K562 (cell line): ENCODE measurements around the gene FARP1. TPM values are rescaled to one million over a fixed set of nuclear protein-coding genes. Genes with fewer than 3 reads are reported as not detected.
"Not testable (repeated sequence)": the region's sequence is repeated elsewhere in the genome, so short reads cannot be mapped to it uniquely, and the experiment has no call there.

Experiments used
- ATAC-seq: fragments of 200-7000 bp; cut with Tn5 transposase; 3 replicates; pipeline ENCODE4 v1.9.1; 2020; ENCODE audit warnings: moderate library complexity
- BruUV-seq: library from RNA; stranded (reverse); fragments of 400-500 nt; replicated peaks from 2 replicates; lab custom pipeline; 2021; lab: Mats Ljungman, UMichigan
- CTCF ChIA-PET: fragments of 300-600 bp; formaldehyde crosslinking; extraction: SDS; loops from one replicate; lab custom pipeline; 2021; ENCODE audit warnings: low intra/inter-chr PET ratio; lab: Yijun Ruan, JAX
- POLR2A ChIA-PET: fragments of 300-600, 350-650 bp; sonication (Branson Sonifier 250); formaldehyde crosslinking; extraction: SDS; loops from one replicate; lab custom pipeline; 2021; ENCODE audit warnings: antibody characterized with exemption, inconsistent platforms; lab: Yijun Ruan, JAX
- DNase-seq, 4 experiments: peaks; one replicate each; pipeline versions ENCODE4 v3.0.0 to v3.0.0-alpha.2; 2011 to 2018; ENCODE audit warnings: low spot score in 3 of 4, mixed read lengths in 3 of 4; ENCODE audit errors: extremely low read depth in 1 of 4
- FAIRE-seq: peaks from 2 replicates; lab custom pipeline; 2011; peaks lifted over from hg19 to GRCh38; lab: Jason Lieb, UNC
- H2AFZ ChIP-seq: 2 replicates; pipeline ENCODE4 v1.6.0; 2011; ENCODE audit warnings: low read depth, low read length, control low read depth, inconsistent platforms
- H3K27ac ChIP-seq: fragments of 200-600 bp; 3 replicates; pipeline ENCODE4 v1.8.0; 2011; ENCODE audit warnings: low read depth, mild to moderate bottlenecking, control low read depth, inconsistent platforms, low read length, moderate library complexity, mixed read lengths; ENCODE audit errors: extremely low read depth
- H3K27me3 ChIP-seq, 2 experiments: fragments of 300-600 bp in 1 of 2; 2 replicates in 1 of 2; 3 replicates in 1 of 2; pipeline versions ENCODE4 v1.6.0 to v1.8.0; 2011; ENCODE audit warnings: inconsistent platforms in 2 of 2, low read length in 2 of 2, mild to moderate bottlenecking in 1 of 2, mixed read lengths in 1 of 2, moderate library complexity in 1 of 2; ENCODE audit not compliant: control insufficient read depth in 2 of 2, insufficient read depth in 2 of 2
- H3K36me3 ChIP-seq: fragments of 300-600 bp; 3 replicates; pipeline ENCODE4 v1.8.0; 2011; ENCODE audit warnings: mild to moderate bottlenecking, low read length, inconsistent platforms; ENCODE audit not compliant: control insufficient read depth, insufficient read depth
- H3K4me1 ChIP-seq, 2 experiments: fragments of 200-600 bp in 1 of 2; replicated peaks in 1 of 2; 2 replicates in 1 of 2; 3 replicates in 1 of 2; pipeline versions ENCODE4 v1.5.1 to v1.8.0; 2011; ENCODE audit warnings: inconsistent platforms in 2 of 2, low read length in 2 of 2, mild to moderate bottlenecking in 1 of 2, mixed read lengths in 1 of 2, moderate library complexity in 1 of 2; ENCODE audit not compliant: control insufficient read depth in 2 of 2, insufficient read depth in 2 of 2
- H3K4me2 ChIP-seq: 2 replicates; pipeline ENCODE4 v1.6.1; 2011; ENCODE audit warnings: low read length, control low read depth, inconsistent platforms, mixed read lengths; ENCODE audit not compliant: insufficient read depth
- H3K4me3 ChIP-seq: fragments of 200-600 bp; sonication (generic), shearing (Covaris generic); 2 replicates; pipeline ENCODE4 v1.5.1; 2016; ENCODE audit warnings: control low read depth, inconsistent platforms
- H3K79me2 ChIP-seq: fragments of 200-600 bp; 3 replicates; pipeline ENCODE4 v1.8.0; 2011; ENCODE audit warnings: low read length, inconsistent platforms; ENCODE audit not compliant: control insufficient read depth, insufficient read depth
- H3K9ac ChIP-seq, 2 experiments: 2 replicates each; pipeline versions ENCODE4 v1.6.0 to v1.6.1; 2011; ENCODE audit warnings: low read depth in 2 of 2, low read length in 2 of 2, control low read depth in 1 of 2, inconsistent platforms in 1 of 2, mild to moderate bottlenecking in 1 of 2, mixed read lengths in 1 of 2; ENCODE audit not compliant: insufficient read depth in 1 of 2
- H3K9me1 ChIP-seq: one replicate; pipeline ENCODE4 v1.6.0; 2011; ENCODE audit warnings: inconsistent platforms, mild to moderate bottlenecking, low read length, moderate library complexity; ENCODE audit not compliant: control insufficient read depth, insufficient read depth
- H3K9me3 ChIP-seq: replicated peaks from 2 replicates; pipeline ENCODE4 v1.5.1; 2011; ENCODE audit warnings: low read depth, low read length, inconsistent platforms; ENCODE audit not compliant: control insufficient read depth, insufficient read depth
- H4K20me1 ChIP-seq: replicated peaks from 2 replicates; pipeline ENCODE4 v1.6.1; 2011; ENCODE audit warnings: low read length, inconsistent platforms, mixed read lengths; ENCODE audit not compliant: control insufficient read depth, insufficient read depth
- HMGN3 ChIP-seq: IDR thresholded peaks from 2 replicates; pipeline ENCODE4 v1.6.1; 2011; ENCODE audit warnings: borderline replicate concordance, low read depth, mild to moderate bottlenecking, mixed read lengths, low read length; ENCODE audit not compliant: insufficient read length; ENCODE audit errors: extremely low read depth
- TRIM25 ChIP-seq: fragments of 450-650 bp; IDR thresholded peaks from 2 replicates; pipeline ENCODE4 v1.7.0; 2016; ENCODE audit warnings: borderline replicate concordance
- WGBS: fragments of 100-300 bp; shearing (Covaris generic); methylation state at CpG from one replicate; pipeline ENCODE4 v1.1.6; 2016; ENCODE audit warnings: low coverage, mixed read lengths; ENCODE audit not compliant: insufficient coverage; ENCODE audit errors: missing lambda C conversion rate; 5-methylcytosine and 5-hydroxymethylcytosine counted together
- in situ Hi-C: fragments of 300-500 bp; cut with MboI; formaldehyde crosslinking; loops from 4 replicates; pipeline ENCODE4 v1.15.0; 2018; ENCODE audit warnings: inconsistent platforms, mixed read lengths
- intact Hi-C: fragments of 100-400 bp; cut with micrococcal nuclease; formaldehyde crosslinking; loops from 2 replicates; pipeline ENCODE4 v1.14.2; 2022
- polyA plus RNA-seq, 8 experiments: library from polyadenylated mRNA; depleted of rRNA in 4 of 8; stranded (reverse) in 5 of 8; unstranded in 3 of 8; fragments of >200 nt; fragmentation: Nextera tagmentation in 2 of 8; fragmentation: Illumina TruSeq in 1 of 8; extraction: Ambion mirVana in 2 of 8; extraction: Trizol in 1 of 8; gene quantifications; 2 replicates each; pipeline versions ENCODE4 v1.2.1 to v1.2.3, GENCODE V29; 2011 to 2014; ENCODE audit warnings: inconsistent platforms in 1 of 8, missing spikeins in 1 of 8
- total RNA-seq, 7 experiments: library from RNA; depleted of rRNA in 6 of 7; stranded (reverse); fragments of >200 nt in 6 of 7; fragmentation: Illumina TruSeq in 2 of 7; extraction: Trizol in 2 of 7; gene quantifications; 2 replicates each; pipeline versions ENCODE4 v1.2.1 to v1.2.3, GENCODE V29; 2011 to 2021; ENCODE audit warnings: low replicate concordance in 1 of 7

The FARP1 gene
- total and polyA plus RNA-seq, 9 of the 15 experiments (the other 6 are each of a cell fraction or from before 2014, with no cell fraction given) = 0.03 to 0.29 (median 0.05) TPM; not detected in 3

GRCh38 chr13:98228661-98229341 lies 85.9 kb downstream of the FARP1 start (continued):
- TF ChIP-seq TRIM25 = no peak
- TF ChIP-seq HMGN3 = no peak

- H3K9me3 ChIP-seq, H3K4me2 ChIP-seq, H3K9ac ChIP-seq, BruUV-seq, CTCF ChIA-PET, ATAC-seq, H4K20me1 ChIP-seq, H3K4me1 ChIP-seq, H3K27ac ChIP-seq, H3K9me1 ChIP-seq, in situ Hi-C loops, H3K36me3 ChIP-seq, POLR2A ChIA-PET, H3K4me3 ChIP-seq, H2AFZ ChIP-seq, intact Hi-C loops, DNase-seq, H3K79me2 ChIP-seq, FAIRE-seq: not testable (repeated sequence)
- H3K27me3 ChIP-seq = peaks cover 0 to 12% of the 10 kb centered on the region in 2 experiments; a peak in 2 of 5 replicates
- WGBS = 6% methylated on average over 4 of the region's 4 CpGs
Measured at GRCh38 chr13:98230762-98231161, 87.9 kb downstream of the FARP1 start.
